ENCODE measurements around the gene CDH15. TPM values are rescaled to one million over a fixed set of nuclear protein-coding genes. Genes with fewer than 3 reads are reported as not detected.
A peak's percentile ranks its signal among the peaks of the same experiment; 100 is the strongest.

CDH15 gene, protein sequence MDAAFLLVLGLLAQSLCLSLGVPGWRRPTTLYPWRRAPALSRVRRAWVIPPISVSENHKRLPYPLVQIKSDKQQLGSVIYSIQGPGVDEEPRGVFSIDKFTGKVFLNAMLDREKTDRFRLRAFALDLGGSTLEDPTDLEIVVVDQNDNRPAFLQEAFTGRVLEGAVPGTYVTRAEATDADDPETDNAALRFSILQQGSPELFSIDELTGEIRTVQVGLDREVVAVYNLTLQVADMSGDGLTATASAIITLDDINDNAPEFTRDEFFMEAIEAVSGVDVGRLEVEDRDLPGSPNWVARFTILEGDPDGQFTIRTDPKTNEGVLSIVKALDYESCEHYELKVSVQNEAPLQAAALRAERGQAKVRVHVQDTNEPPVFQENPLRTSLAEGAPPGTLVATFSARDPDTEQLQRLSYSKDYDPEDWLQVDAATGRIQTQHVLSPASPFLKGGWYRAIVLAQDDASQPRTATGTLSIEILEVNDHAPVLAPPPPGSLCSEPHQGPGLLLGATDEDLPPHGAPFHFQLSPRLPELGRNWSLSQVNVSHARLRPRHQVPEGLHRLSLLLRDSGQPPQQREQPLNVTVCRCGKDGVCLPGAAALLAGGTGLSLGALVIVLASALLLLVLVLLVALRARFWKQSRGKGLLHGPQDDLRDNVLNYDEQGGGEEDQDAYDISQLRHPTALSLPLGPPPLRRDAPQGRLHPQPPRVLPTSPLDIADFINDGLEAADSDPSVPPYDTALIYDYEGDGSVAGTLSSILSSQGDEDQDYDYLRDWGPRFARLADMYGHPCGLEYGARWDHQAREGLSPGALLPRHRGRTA
- 217 TPM for polyA plus RNA-seq (ENCODE audit: insufficient read length)

DNA sequence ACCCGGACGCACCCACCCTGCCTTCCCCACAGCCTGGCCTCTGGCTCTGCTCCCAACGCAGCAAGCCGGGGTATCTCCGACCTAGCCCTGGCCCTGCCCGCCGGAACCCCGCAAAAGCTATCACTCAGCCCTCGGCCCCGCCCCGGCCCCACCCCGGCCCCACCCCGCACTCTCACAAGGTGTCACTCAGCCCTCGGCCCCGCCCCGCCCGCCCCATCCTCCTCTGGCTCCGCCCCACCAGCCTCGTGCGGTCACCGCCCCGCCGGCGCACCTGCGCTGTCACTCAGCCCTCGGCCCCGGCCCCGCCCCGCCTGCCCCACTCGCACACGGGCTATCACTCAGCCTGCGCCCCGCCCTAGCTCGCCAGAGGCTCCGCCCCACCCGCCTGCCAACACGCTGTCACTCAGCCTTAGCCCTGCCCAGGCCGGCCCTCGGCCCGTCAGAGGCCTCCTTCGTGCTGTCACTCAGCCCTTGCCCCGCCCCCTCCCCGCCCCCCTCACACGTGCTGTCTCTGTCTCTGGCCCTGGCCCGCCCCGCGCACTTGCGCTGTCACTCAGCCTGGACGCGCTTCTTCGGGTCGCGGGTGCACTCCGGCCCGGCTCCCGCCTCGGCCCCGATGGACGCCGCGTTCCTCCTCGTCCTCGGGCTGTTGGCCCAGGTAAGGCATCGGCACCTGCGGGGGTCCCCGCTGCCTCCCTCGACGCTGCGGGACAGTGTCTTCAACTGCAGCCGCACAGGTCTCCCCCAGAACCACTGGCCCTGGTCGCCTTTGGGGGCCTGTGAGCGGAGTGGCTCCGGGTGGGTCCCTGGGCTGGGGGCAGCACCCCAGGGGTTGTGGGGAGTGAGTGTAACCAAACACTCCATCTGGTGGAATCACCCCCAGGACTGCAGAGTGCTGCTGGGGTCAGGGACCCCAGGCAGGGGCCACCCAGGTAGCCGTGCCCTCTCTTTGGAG lies at the start of gene CDH15:
CDH15 (plus strand) TSS at position 533 of the 955 bp plus-strand sequence; CDS start at position 617, 84 bp downstream.
- peak; percentile 39 for DNase-seq (ENCODE audit: low read depth)

GRCh38 chr16:89122322-89122851 lies 49.2 kb upstream of the CDH15 start:
- no peak for DNase-seq (ENCODE audit: low read depth)

DNA sequence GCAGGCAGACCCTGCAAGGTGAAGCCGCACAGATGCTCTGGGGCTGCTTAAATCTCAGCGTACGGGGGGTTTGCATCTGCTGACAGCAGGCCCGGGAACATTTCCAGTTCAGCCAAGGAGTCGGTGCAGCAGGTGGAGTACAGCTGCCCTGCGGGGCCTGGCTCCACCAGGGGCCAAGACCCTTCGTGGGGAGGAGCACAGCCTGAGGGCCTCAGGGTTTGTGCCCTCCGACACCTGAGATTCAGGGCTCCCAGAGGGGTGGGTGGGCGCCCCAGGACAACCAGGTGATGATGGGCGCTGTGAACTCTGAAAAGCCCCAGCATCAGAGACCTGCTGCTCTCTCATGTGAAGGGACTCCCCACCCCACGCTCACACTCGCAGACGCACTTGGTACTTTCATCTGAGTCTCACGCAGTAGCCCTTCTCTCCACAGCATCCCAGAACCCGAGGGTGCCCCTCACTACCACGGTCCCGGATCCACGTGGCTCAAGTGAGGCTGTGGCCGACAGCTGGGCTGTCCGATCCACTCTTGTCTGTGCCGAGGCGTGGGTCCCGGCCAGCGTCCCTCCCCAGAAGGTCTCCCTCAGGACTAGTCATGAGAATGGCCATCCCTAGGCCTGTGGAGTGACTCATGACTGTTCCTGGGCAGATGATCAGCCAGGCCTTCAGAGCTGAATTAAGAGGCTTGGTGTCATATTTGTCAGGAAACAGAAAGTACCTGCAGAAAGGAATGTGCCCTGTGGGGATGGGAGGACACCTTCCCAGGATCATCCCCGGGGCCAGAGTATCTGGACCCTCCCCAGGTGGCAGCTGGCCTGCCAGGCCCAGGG lies 48.3 kb upstream of the CDH15 start:
- DNase-seq (ENCODE audit: low read depth) = no peak

DNA sequence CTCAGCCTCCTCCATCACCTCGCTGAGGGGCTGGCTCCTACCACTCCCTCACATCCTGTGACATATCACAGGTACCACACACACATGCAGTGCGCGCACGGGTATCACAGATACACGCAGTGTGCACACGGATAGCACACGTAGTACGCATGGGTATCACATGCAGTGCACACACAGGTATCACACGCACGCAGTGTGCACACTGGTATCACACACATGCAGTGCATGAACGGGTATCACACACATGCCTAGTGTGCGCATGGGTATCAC lies 47.8 kb upstream of the CDH15 start:
- no peak for DNase-seq (ENCODE audit: low read depth)

GRCh38 chr16:89129378-89129777 lies 42.2 kb upstream of the CDH15 start:
- no peak for DNase-seq (ENCODE audit: low read depth)

- no peak for DNase-seq (ENCODE audit: low read depth)
Measured at GRCh38 chr16:89130448-89130847, 41.1 kb upstream of the CDH15 start.

DNA sequence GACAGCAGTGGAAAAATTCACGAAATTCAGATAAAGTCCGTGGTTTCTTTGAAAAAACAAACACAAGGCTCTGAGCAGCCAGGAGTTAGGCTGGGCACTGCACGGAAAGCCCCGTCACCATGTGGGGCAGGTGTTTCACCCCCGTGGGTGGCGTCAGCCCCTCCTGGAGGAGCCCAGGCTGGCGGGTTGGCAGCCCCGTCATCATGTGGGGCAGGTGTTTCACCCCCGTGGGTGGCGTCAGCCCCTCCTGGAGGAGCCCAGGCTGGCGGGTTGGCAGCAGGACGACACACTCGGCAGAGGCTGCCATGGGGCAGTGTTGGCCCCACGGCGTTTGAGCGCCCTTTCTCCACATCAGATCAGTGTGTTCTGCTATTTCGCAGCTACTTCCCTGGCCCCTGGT lies 39.8 kb upstream of the CDH15 start:
- no peak for DNase-seq (ENCODE audit: low read depth)

GRCh38 chr16:89132194-89133005 lies 39.1 kb upstream of the CDH15 start:
- DNase-seq (ENCODE audit: low read depth) = no peak

GRCh38 chr16:89133457-89134127 lies 38.0 kb upstream of the CDH15 start:
- no peak for DNase-seq (ENCODE audit: low read depth)

GRCh38 chr16:89134269-89134668 lies 37.3 kb upstream of the CDH15 start:
- no peak for DNase-seq (ENCODE audit: low read depth)

DNA sequence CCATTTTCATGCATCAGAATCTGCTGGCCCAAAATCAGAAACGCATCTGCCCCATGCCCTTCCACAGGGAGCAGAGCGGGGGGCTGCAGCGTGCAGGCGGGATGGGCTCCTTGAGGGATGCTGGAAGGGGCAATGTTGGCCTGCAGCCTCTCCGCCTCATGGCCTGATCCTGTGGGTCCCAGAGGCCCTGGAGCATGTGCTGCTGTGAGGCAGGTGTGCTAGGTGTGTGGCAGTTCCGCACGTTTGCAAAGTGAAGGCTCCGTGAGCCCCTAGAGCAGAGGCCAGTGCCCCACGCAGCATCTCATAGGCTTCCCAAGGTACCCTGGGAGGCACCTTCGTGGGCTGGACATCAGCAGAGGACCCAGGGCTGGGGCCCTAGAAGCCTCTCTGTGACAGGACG lies 36.4 kb upstream of the CDH15 start:
- DNase-seq (ENCODE audit: low read depth) = no peak

DNA sequence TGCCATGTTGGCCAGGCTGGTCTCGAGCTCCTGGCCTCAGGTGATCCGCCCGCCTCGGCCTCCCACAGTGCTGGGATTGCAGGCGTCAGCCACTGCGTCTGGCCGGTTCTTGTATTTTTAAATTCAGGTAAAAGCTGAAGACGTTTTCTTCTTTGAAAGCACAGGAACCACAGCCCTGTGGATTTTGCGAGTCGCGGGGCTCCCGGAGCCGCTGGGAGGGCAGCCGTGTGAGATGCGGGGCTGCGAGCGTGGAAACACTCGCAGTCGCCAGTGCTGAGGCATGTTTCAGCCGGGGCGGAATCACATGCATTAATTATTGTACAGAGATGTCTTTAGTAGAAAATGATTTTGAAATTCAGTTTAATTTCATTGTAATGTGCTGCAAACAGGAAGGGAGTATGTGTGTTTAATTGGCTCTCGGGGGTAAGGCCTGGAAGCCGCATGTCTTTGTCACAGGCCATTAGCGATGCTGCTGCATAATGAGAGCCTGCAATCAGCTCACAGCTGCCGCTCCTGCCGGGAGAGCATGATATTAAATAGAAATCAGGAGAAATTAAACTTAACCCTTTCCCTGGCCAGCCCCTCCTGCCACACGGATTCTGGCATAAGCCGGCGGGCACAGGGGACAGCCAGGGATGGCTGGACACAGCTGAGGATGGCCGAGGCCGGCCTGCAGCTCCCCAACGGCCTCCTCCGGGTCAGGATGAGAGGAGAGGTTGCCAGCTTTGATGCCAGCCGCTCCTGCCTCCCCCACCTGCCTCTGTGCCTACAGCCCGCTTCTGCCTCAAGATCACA lies 35.4 kb upstream of the CDH15 start:
- no peak for DNase-seq (ENCODE audit: low read depth)

- no peak for DNase-seq (ENCODE audit: low read depth)
Measured at GRCh38 chr16:89136931-89137330, 34.6 kb upstream of the CDH15 start.

DNA sequence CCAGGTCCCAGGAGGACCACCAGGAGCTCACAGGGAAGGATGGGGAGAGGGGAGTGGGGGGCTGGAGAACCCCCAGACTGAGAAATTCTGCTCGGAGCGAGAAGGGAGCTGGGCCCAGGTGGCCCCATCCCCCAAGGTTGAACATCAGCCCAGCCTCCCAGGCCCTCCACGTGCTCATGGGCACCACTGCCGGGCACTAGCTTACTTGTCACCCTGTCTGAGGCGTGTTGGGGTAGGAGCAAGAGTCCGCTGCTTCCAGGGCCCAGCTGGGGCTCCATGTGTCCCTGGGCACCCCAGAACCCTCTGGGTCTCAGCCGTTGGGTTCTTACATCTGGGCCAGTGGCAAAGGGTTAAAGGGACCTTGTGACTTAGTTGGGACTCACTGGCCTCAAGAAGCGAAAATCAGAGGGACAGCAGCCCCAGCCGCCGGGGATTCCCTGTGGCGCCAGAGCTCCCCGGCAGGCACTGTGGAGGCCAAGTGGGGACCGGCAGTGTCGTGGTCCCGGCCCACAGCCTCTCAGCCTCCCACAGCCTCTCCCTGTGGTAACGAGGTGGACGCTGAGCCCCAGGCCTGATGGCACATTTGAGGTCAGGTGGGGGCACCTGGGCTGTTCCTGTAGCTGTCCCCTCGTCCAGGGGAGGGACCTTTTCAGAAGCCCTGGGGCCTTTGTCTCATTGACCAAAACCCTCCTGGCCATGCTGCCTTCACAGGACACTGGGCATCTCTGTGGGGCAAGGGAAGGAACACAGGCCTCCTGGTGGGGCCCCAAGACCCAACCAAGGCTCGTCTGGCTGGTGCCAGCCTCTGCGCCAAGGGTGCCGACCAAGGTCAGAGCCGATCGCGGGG lies 33.7 kb upstream of the CDH15 start:
- DNase-seq (ENCODE audit: low read depth) = no peak

DNA sequence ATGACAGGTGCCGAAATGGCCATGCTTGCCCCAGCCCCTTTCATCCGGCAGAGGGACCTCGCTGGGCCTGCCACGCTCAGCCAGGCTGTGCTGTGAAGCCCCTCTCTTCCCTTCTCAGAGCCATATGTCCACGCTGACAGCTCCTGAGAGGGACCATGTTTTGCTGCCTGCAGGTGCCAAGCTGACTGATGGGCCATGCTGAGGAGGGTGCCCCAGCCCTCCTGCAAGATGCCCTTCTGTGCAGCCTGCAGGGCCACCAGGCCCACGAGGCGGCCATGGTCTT lies 33.1 kb upstream of the CDH15 start:
- no peak for DNase-seq (ENCODE audit: low read depth)

DNA sequence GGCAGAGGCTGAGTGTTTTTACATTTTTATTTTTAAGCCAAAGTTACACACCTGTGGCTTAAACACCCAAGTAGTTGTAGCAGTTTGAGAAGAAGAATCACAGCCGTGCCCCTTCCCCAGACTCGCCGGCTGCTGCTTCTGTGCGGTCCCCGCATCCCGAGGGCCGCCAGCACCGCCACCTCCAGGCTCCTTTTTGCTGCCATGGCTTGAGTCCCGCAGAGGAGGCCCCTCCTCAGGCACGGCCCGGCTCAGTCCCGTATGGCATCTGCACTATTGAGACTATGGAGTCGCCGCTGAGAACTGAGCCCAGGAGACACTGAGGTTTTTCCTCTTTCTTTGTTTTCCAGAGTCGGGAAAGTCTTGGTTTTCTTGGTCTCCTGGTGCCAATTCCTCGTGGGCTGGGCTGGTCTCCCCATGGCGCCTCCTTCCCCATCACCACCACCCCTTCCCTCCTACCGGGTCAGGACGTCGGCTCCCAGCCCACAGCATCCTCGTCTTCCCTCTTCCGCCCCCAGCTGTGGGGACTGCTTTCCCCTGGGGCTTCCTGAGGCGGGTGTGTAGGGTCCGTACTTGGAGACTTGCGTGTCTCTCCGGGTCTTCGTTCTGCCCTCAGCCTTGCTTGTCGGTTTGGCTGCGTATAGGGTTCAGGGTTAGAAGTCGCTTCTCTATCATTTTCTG lies 32.6 kb upstream of the CDH15 start:
- DNase-seq (ENCODE audit: low read depth) = no peak

GRCh38 chr16:89139907-89140361 lies 31.6 kb upstream of the CDH15 start:
- no peak for DNase-seq (ENCODE audit: low read depth)
